Mesodermal cell (in vitro differentiated cells): ENCODE results near the gene NRP1.
A peak's percentile ranks its signal among the peaks of the same experiment; 100 is the strongest.

ENCODE experiments used
- H3K27ac ChIP-seq: 2 replicates; pipeline ENCODE4 v1.7.0; 2013; ENCODE audit warnings: mild to moderate bottlenecking, low read depth, low read length, moderate library complexity; ENCODE audit not compliant: severe bottlenecking
- H3K36me3 ChIP-seq: 2 replicates; pipeline ENCODE4 v1.7.1; 2013; ENCODE audit warnings: mild to moderate bottlenecking, low read length, moderate library complexity; ENCODE audit not compliant: control insufficient read depth, insufficient read depth
- H3K4me1 ChIP-seq: one replicate; pipeline ENCODE4 v1.7.1; 2013; ENCODE audit warnings: mild to moderate bottlenecking, low read length; ENCODE audit not compliant: insufficient read depth, control insufficient read depth, poor library complexity, severe bottlenecking
- H3K4me3 ChIP-seq: 2 replicates; pipeline ENCODE4 v1.7.0; 2013; ENCODE audit warnings: low read length, control low read depth, mild to moderate bottlenecking; ENCODE audit not compliant: insufficient read depth, poor library complexity, severe bottlenecking; ENCODE audit errors: extremely low read depth
- H3K9me3 ChIP-seq: 2 replicates; pipeline ENCODE4 v1.7.1; 2013; ENCODE audit warnings: mild to moderate bottlenecking, low read length, moderate library complexity; ENCODE audit not compliant: control insufficient read depth
- WGBS, 2 experiments: methylation state at CpG; one replicate each; pipeline ENCODE4 v1.1.5; 2013; ENCODE audit warnings: missing lambda C conversion rate in 2 of 2; ENCODE audit not compliant: insufficient coverage in 2 of 2; 5-methylcytosine and 5-hydroxymethylcytosine counted together

Gene NRP1

DNA sequence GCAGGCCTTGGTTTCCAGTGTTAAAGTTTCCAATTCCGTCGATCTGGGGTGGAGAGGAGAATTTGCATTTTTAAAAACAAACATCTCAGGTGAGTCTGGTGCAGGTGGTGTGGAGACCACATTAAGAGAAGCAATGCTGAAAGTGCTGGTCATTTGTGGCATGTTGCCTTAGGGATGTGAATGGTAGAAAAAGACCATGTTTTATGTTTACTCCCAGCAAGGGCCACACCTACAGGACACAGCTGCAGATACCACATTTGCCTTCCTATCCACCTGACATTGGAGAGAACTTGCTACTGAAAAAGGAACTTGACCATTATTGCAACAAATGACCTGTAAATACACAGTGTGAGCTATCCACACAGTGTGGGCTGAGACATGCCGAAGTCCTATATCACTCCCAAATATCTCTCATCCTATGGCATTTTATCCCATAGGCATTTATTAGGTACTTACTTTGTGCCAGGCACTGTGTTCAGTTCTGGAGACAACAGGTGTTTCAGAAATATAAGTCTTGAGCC is 183.1 kb downstream of the NRP1 start:
- H3K4me3 ChIP-seq: no peak overlapping the region
- WGBS, 2 experiments: 89 to 100% methylated on average over 2 to 3 of the region's 3 CpGs
- H3K36me3 ChIP-seq: no peaks in the 10 kb centered on the region
- no peak overlapping the region for H3K27ac ChIP-seq
- H3K9me3 ChIP-seq: no peaks in the 10 kb centered on the region
- peaks cover 4% of the 10 kb centered on the region for H3K4me1 ChIP-seq

DNA sequence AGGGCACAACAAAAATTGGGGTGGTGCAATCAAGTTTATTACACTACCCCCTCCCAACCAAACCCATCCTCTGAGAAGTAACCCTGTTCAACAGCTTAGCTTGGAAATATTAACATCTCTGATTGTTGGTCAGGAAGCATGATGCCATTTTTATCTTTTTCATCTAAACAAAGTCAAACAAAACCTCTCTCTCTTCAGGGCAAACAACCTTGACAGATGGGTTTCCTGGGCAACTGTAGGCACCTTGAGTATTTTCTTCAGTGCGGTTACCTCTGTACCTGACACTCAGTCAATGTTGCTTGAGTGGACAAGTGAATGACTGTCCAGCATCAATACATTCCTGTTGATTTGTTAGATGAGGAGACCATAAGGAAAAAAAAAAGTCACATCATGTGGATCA is 183.6 kb downstream of the NRP1 start:
- no peak overlapping the region for H3K27ac ChIP-seq
- H3K4me1 ChIP-seq: peaks cover under 1% of the 10 kb centered on the region
- no peaks in the 10 kb centered on the region for H3K9me3 ChIP-seq
- no peak overlapping the region for H3K4me3 ChIP-seq
- 100% methylated on average over 1 of the region's 1 CpG for WGBS, 2 experiments
- no peaks in the 10 kb centered on the region for H3K36me3 ChIP-seq

DNA sequence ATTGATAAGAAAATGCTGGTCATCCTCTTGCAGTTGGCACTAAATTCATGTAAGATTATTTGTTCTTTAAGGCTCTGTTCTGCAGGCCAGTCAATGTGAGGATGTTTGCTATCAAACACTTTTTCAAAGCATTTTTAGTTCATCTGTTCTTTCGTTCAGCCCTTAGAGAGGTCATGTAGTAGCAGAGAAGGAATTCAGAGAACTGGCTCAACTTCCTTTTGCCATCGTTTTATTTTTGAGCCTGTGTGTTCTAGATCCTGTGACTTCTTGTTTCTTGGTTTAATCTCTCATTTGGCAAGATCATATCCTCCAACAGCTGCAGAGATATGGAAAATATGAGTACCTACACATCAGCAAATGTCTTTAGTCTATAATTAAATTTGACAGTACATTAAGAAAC is 184.3 kb downstream of the NRP1 start:
- Histone ChIP-seq H3K9me3 (no peaks in the 10 kb centered on the region), H3K4me3 (no peak overlapping the region), H3K4me1 (peaks cover 5% of the 10 kb centered on the region), H3K27ac (no peak overlapping the region), H3K36me3 (no peaks in the 10 kb centered on the region)
- 92% methylated on average over 2 of the region's 2 CpGs; no CpG with 5 or more reads in 1 of the 2 experiments for WGBS, 2 experiments

DNA sequence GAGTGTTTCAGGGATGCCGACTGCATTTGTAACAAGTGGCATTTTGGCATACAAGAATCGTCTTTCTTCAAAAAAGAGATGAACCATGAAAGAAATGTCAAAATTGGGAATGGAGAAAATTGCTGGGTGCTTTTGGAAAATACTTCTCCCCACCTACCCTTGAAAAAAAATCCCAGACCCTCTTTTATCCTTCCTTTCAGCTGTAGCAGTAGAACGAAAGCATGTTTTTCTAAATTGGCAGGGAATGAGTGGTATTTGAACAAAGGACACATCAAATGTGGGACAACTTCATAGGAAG is 187.5 kb downstream of the NRP1 start:
- no peaks in the 10 kb centered on the region for H3K36me3 ChIP-seq
- H3K27ac ChIP-seq: no peak overlapping the region
- H3K4me3 ChIP-seq: no peak overlapping the region
- H3K4me1 ChIP-seq: peaks cover 17% of the 10 kb centered on the region
- WGBS, 2 experiments: 83 to 100% methylated on average over 1 of the region's 3 CpGs
- H3K9me3 ChIP-seq: no peaks in the 10 kb centered on the region

DNA sequence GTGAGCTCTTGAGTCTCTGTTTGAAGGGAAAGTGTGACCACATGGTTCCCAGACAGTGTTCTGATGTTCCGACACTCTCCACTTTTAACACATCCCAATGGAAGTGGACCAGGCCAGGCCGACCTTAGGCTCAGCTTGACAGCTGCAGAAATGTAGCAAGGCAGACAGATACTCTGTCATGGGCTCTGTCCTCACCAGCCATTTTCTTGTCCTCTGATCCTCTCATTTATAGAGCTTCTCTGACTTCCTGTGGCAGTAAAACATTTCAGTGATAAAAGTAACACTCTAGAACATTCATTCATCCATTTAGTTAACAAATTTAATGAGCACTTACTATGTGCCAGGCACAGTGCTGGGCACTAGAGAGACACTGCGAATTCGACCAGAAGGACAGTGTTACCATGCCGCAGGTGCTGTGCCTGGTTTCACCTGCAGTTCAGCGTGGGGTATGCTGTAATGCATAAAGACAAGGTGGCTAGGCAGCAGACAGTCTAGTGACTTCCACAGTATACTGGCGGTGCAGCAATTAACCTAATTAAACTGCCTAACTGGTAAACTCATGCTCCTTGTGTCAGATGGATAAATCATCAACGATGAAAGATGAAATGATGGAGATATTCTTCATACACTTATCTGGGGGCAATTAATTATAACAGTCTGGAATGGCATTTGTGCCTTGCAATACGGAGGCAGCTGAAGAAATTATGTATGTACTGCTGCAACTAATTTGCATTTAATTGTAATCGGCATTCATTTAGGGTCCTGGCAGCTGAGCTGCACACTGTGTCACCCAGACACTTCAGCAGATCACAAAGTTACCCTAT is 188.1 kb downstream of the NRP1 start:
- H3K4me3 ChIP-seq: no peak overlapping the region

DNA sequence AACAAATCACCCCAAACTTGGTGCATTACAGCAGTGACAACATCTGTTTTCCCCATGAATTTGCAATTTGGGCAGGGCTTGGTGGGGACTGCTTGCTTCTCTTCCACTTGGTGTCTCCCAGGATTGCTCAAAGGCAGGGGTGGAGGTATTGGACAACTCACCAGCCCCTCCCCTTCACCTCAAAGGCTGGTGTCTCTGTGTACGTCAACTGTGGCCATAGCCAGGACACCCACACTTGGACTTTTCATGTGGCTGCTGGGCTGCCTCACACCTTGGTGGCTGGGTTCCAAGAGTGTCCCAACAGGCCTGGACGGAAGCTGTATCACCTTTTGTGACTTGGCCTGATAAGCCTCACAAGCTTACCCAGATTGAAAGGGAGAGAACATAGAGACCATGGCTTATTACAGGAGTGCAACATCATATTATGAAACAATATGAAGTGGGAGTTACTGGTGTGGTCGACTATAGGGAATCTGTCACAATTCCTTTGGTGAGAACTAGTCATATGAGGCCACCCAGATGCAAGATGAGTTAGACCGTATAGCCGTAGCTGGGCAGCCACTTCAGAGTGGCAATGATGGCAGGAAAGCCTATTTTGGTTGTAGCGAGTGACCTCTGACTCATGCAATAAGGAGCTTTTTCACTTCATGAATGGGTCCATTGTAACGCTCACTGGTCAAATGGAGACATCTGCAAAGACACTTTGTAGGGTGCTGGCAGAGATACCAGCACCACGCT is 188.8 kb downstream of the NRP1 start:
- peak overlapping the region; percentile 58 for H3K27ac ChIP-seq
- WGBS, 2 experiments: 58 to 73% methylated on average over 8 of the region's 8 CpGs
- H3K36me3 ChIP-seq: no peaks in the 10 kb centered on the region
- no peaks in the 10 kb centered on the region for H3K9me3 ChIP-seq
- H3K4me3 ChIP-seq: no peak overlapping the region
- H3K4me1 ChIP-seq: peaks cover 17% of the 10 kb centered on the region

More for the DNA sequence above, 188.1 kb downstream of the NRP1 start:
- Histone ChIP-seq H3K36me3 (no peaks in the 10 kb centered on the region), H3K9me3 (no peaks in the 10 kb centered on the region), H3K4me1 (peaks cover 17% of the 10 kb centered on the region), H3K27ac (peak overlapping the region; percentile 58)
- WGBS, 2 experiments: 83 to 91% methylated on average over 7 to 8 of the region's 10 CpGs

DNA sequence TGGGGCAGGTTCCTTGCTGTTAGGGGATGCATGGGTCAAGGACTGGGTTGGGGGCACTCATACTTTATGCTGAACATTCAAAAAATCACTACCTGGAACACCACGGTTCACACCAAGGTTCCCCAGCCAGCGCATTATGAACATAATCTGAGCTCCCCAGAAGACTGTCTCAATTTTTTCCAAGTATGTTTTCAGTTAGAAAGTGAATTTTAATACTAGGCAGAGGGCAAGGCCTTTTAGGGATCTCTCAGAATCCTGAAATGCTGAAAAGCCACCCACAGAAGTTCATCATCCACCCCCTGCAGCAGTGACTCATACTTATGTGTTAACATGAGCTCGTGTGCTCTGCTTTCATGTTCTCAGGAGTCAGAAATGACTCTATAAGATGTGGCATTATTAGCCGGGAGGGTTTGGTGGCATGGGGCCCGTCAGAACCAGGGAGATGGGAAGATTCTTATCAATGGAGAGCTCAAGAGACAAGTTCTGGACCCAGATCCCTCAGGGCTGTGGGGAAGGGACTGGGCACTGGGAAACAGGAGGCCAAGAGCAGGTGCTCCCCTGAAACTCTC is 191.2 kb downstream of the NRP1 start:
- 71 to 87% methylated on average over 3 to 4 of the region's 5 CpGs for WGBS, 2 experiments
- Histone ChIP-seq H3K27ac (no peak overlapping the region), H3K4me3 (no peak overlapping the region), H3K4me1 (peaks cover 17% of the 10 kb centered on the region), H3K9me3 (no peaks in the 10 kb centered on the region), H3K36me3 (no peaks in the 10 kb centered on the region)

DNA sequence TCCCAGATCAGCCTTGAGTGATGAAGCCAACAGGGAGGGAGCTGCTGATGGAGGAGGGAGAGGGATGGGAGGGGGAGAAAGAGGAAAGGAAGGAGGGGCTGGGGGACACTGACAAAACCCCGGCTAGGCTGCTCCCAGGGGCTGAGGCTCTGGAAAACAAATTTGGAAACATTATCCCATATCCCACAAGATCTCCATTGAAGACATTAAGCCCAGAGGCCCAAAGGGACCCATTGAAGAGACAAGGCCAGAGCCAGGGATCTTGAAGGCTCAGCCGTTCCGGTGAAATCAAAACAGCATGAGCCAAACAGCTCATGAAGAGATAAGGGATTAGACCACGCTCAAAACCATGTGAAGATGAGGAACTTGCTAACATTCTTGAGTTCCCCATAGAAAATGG is 192.2 kb downstream of the NRP1 start:
- Histone ChIP-seq H3K36me3 (no peaks in the 10 kb centered on the region), H3K27ac (no peak overlapping the region), H3K4me3 (no peak overlapping the region), H3K4me1 (peaks cover 17% of the 10 kb centered on the region), H3K9me3 (no peaks in the 10 kb centered on the region)
- WGBS, 2 experiments: 66 to 75% methylated on average over 3 of the region's 4 CpGs

DNA sequence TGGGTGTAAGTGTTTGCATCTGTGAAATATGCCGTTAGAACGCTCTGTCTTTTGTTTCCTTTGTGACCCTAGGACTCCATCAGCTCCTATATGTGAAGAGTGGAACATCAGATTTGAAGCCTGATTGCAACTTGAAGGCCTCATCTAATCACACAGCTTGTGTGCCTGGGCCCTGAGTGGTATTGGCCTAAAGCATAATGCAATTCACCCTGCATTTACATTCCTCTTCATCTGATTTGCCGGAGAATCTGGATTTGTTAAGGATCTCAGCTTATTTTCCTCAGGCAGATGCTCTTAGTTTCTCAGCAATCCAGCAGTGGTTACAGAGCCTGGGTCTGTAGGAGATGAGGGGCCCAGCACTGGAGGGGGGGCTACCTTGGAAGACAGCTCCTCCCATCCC is 193.2 kb downstream of the NRP1 start:
- Histone ChIP-seq H3K36me3 (no peaks in the 10 kb centered on the region), H3K9me3 (no peaks in the 10 kb centered on the region), H3K27ac (no peak overlapping the region), H3K4me3 (no peak overlapping the region), H3K4me1 (peaks cover 17% of the 10 kb centered on the region)
- 100% methylated on average over 1 of the region's 3 CpGs; no CpG with 5 or more reads in 1 of the 2 experiments for WGBS, 2 experiments

DNA sequence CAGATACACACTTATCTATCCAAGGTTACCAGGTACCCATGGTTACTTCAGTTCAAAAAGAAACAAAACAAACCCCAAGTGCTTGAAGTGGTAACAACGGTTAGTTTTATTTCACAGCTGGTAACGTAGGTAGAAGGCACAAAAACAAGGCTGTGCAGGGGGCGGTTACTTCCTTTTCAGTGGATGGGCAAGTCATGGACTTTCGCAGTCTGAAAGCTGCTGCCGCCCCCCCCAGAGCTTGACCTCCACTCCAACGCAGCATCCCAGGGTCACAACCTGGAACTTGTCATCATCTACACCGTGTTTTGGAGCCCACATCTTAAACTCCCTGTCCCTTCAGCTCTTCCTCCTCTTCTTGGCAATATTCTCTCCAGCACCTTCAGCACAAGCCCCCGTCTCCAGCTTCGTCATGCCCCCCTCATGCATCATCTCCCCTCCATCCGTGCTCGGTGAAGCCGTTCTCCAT is 195.3 kb downstream of the NRP1 start:
- H3K27ac ChIP-seq: no peak overlapping the region
- no peaks in the 10 kb centered on the region for H3K9me3 ChIP-seq
- peaks cover 12% of the 10 kb centered on the region for H3K4me1 ChIP-seq
- H3K36me3 ChIP-seq: no peaks in the 10 kb centered on the region
- WGBS, 2 experiments: 85 to 95% methylated on average over 7 of the region's 12 CpGs
- H3K4me3 ChIP-seq: no peak overlapping the region
